NOMO-1 (cell line): ENCODE results near the gene PABPC4L.
"Not testable (repeated sequence)": the region's sequence is repeated elsewhere in the genome, so short reads cannot be mapped to it uniquely, and the experiment has no call there.

Source experiments
- DNase-seq, 2 experiments: peaks; one replicate each; lab custom pipeline; 2025; ENCODE audit not compliant: unreplicated experiment in 2 of 2; lab: John Stamatoyannopoulos, UW

The PABPC4L gene

GRCh38 chr4:134201216-134202161, at the start of gene PABPC4L:
Gene PABPC4L, minus strand, starts transcription at chr4:134201789. Its CDS starts 770 bp downstream, at chr4:134201019.
- no peak for DNase-seq

DNA sequence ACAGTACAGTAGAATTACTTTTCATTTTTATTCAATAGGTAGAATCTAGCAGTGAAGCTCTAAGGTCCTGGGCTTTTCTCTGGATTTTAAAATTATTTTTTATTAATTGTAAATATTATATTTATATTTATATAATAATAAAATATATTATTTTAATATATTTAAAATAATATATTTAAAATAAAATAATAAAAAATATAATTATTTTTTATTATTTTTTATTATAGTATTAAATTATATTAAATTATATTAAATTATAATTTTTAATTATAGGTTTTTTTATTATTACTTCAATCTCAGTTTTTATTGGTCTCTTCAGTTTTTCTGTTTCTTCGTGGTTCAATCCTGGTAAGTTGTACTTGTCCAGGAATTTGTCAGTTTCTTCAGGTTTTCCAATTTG, 49.7 kb upstream of the PABPC4L start:
- DNase-seq: no peak

- no peak for DNase-seq
Observed at GRCh38 chr4:134243742-134244713, 42.4 kb upstream of the PABPC4L start.

- DNase-seq: no peak
Observed at GRCh38 chr4:134219043-134219442, 17.5 kb upstream of the PABPC4L start.

DNA sequence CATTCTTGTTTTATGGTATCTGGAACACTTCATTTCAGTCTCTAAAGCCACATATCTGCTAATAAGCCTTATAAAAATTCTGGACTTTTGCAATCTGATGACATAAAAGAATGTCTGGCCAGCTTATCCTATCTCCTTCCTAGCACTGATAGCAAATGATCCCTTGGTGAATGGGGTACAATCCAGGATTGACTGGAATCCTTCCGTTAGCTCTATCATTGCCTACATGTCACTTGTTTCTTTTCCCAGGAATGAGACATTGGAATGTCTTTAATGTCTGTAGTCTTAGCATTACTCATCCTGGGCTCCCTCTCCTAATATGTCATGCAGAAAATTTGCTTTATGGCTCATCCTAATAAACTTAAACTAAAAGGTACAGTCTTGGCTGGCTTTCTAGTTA, 14.8 kb upstream of the PABPC4L start:
- no peak for DNase-seq

DNA sequence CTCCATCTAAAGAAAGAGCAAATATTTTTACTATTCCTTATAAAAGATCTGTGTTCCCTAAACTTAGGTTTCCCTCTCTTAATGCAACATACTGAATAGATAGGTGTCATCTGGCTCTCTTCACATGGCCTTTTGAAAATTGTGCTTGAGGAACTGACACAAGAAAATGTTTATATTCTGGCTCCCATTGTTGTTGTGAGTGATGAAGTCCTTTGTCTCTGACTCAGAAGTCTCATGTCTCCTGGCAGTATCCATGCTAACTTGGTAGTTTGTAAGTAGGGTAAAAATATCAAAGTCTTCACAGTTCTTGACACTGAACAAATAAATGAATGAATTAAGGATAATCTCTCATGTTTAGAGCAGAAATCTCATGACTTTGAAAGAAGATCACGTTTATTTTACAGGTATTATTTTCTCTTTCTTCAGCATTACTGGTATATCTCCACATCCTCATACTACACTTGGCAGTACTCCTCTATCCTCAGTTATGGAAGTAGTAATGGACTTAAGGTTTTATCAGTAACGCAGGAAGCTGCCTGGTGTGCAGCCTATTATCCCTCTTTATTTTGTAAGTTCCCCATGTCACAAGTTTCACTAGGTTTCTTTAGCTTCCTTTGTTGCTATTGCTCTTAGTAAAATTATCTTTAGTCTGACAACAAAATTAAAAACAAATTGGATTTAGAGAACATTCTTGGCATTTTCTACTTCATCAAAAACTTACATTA, 14.2 kb upstream of the PABPC4L start:
- no peak for DNase-seq

GRCh38 chr4:134207955-134208354, 6.4 kb upstream of the PABPC4L start:
- not testable (repeated sequence) for DNase-seq

- DNase-seq: no peak
Observed at GRCh38 chr4:134202166-134202956, 772 bp upstream of the PABPC4L start.

DNA sequence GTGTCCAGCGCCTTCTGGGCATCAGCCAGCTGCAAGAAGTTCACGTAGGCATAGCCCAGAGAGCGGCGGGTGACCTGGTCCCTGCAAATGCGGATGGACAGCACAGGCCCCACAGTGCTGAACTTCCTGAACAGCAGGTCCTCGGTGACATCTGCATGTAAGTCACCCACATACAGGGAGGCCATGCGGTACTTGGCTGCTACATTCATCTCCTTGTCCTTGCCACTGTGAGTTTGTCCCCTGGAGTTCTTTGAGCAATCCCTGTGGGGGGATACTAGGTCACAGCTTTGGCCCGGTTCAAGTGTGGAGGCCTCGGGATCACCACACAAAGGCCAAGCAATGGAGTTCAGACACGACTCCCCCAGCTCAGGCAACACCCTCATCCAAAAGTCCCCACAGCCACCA, 776 bp downstream of the PABPC4L start:
- DNase-seq: no peak

- no peak for DNase-seq
Observed at GRCh38 chr4:134189949-134190348, 11.6 kb downstream of the PABPC4L start.

- no peak for DNase-seq
Observed at GRCh38 chr4:134189480-134189879, 12.1 kb downstream of the PABPC4L start.

- DNase-seq: no peak
Observed at GRCh38 chr4:134178706-134179105, 22.9 kb downstream of the PABPC4L start.

DNA sequence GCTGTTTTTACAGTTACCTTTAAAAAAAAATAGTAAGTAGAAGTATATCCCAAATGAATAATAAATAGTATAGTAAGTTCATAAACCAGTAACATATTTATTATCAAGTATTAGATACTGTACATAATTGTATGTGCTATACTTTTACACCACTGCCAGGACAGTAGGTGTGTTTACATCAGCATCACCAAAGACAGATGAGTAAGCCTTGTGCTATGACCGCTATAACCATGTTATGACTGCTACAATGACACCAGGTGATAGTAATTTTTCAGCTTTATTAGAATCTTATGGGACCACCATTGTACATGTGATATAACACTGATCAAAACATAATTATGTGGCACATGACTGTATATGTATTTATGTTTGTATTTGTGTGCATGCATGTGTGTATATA, 27.3 kb downstream of the PABPC4L start:
- DNase-seq: no peak

- DNase-seq: no peak
Observed at GRCh38 chr4:134160211-134160610, 41.4 kb downstream of the PABPC4L start.

DNA sequence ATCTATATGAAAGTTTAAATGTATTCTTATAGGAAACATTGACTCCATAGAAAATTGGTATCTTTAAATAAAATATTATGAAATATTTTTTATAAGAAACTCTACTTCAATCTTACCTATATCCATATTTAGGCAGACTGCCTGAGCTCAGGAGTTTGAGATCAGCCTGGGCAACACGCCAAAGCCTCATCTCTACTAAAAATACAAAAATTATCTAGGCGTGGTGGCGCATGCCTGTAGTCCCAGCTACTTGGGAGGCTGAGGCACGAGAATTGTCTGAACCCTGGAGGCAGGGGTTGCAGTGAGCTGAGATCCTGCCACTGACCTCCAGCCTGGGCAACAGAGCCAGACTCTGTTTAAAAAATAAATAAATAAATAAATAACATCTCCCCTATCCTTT, 47.5 kb downstream of the PABPC4L start:
- no peak for DNase-seq

DNA sequence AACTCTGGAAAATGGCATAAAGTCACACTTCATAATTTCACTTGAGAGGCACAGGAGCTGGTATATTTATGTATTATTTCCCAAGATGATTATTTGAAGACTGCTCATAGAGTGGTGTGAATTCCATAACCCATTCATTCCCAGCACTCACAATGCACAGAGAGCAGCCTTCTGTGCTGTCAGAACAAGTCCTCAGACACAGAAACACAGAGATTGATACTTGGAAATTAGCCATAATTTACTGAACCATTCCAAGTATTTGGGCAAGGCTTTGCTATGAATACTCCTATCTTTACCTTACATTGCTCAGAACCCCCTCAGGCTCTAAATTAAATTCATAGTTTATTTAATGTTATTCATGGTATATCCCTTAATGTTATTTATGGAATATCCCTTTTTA, 53.6 kb downstream of the PABPC4L start:
- DNase-seq: no peak
